T-cell (primary cell): ENCODE measurements around the gene EML6. TPM values are rescaled to one million over a fixed set of nuclear protein-coding genes. Genes with fewer than 3 reads are reported as not detected.

Source experiments
- ATAC-seq, 4 experiments: fragments of 200-7000 bp in 3 of 4; fragments of 150-1000 bp in 1 of 4; cut with Tn5 transposase; replicated peaks in 1 of 4; 1 replicate in 3 of 4; 2 replicates in 1 of 4; pipeline ENCODE4 v1.10.0; 2021; ENCODE audit warnings: moderate library complexity in 3 of 4, mild to moderate bottlenecking in 2 of 4, moderate number of reproducible peaks in 1 of 4
- CTCF ChIA-PET, 2 donors: fragments of 300-600 bp; sonication (Branson Sonifier 250); formaldehyde crosslinking; loops; one replicate each; lab custom pipeline; 2022; ENCODE audit warnings: antibody characterized with exemption in 2 of 2; lab: Charles Lee
- POLR2A ChIA-PET, 2 donors: fragments of 300-600 bp; sonication (Branson Sonifier 250); formaldehyde crosslinking; loops; one replicate each; lab custom pipeline; 2022; ENCODE audit warnings: antibody characterized with exemption in 2 of 2; lab: Charles Lee
- DNase-seq, 35 experiments: peaks; one replicate each; pipeline versions ENCODE4 v3.0.0 to v3.0.0-alpha.2; 2013 to 2023
- H3K27ac ChIP-seq: one replicate; pipeline ENCODE4 v1.5.1; 2013; ENCODE audit warnings: low read length
- H3K27me3 ChIP-seq, 2 experiments: replicated peaks in 1 of 2; 1 replicate in 1 of 2; 2 replicates in 1 of 2; pipeline versions ENCODE4 v1.6.1 to v1.7.0; 2013; ENCODE audit warnings: low read length in 1 of 2, mixed read lengths in 1 of 2; ENCODE audit not compliant: control insufficient read depth in 2 of 2, insufficient read depth in 2 of 2; ENCODE audit errors: extremely low read depth in 1 of 2
- H3K36me3 ChIP-seq, 2 donors: 1 replicate in 1 of 2; 2 replicates in 1 of 2; pipeline versions ENCODE4 v1.6.1 to v1.7.0; 2013; ENCODE audit warnings: low read length in 1 of 2; ENCODE audit not compliant: control insufficient read depth in 2 of 2, insufficient read depth in 1 of 2; ENCODE audit errors: extremely low read depth in 1 of 2
- H3K4me1 ChIP-seq, 2 experiments: 1 replicate in 1 of 2; 2 replicates in 1 of 2; pipeline versions ENCODE4 v1.6.1 to v1.7.0; 2013; ENCODE audit warnings: low read length in 2 of 2, mixed read lengths in 1 of 2; ENCODE audit not compliant: insufficient read depth in 2 of 2, control insufficient read depth in 1 of 2; ENCODE audit errors: extremely low read depth in 1 of 2
- H3K4me3 ChIP-seq, 2 donors: 1 replicate in 1 of 2; 2 replicates in 1 of 2; pipeline versions ENCODE4 v1.5.1 to v1.7.0; 2013; ENCODE audit warnings: mild to moderate bottlenecking in 2 of 2, low read length in 1 of 2, moderate library complexity in 1 of 2; ENCODE audit not compliant: control insufficient read depth in 1 of 2; ENCODE audit errors: extremely low read depth in 1 of 2
- H3K9me3 ChIP-seq: 2 replicates; pipeline ENCODE4 v1.7.0; 2013
- H3K27ac Mint-ChIP-seq, 2 donors: one replicate each; pipeline ENCODE4 v1.8.0; 2020 to 2021; ENCODE audit warnings: mild to moderate bottlenecking in 2 of 2, mixed read lengths in 2 of 2
- H3K27me3 Mint-ChIP-seq, 2 donors: one replicate each; pipeline ENCODE4 v1.8.0; 2021 to 2022; ENCODE audit warnings: mixed read lengths in 2 of 2
- H3K36me3 Mint-ChIP-seq: one replicate; pipeline ENCODE4 v1.8.0; 2021; ENCODE audit warnings: mixed read lengths
- H3K4me1 Mint-ChIP-seq, 3 donors: one replicate each; pipeline ENCODE4 v1.8.0; 2020 to 2022; ENCODE audit warnings: mixed read lengths in 3 of 3, mild to moderate bottlenecking in 1 of 3
- H3K4me3 Mint-ChIP-seq, 3 donors: one replicate each; pipeline ENCODE4 v1.8.0; 2020 to 2022; ENCODE audit warnings: mild to moderate bottlenecking in 3 of 3, mixed read lengths in 3 of 3, moderate library complexity in 3 of 3
- H3K9me3 Mint-ChIP-seq, 3 donors: one replicate each; pipeline ENCODE4 v1.8.0; 2020 to 2022; ENCODE audit warnings: mixed read lengths in 3 of 3
- WGBS: methylation state at CpG from one replicate; pipeline ENCODE4 v1.1.5; 2013; ENCODE audit warnings: missing lambda C conversion rate; ENCODE audit not compliant: insufficient coverage; 5-methylcytosine and 5-hydroxymethylcytosine counted together
- total RNA-seq, 35 experiments: library from RNA in 6 of 35; stranded (reverse) in 6 of 35; fragments of 120-200 nt in 1 of 35; gene quantifications; one replicate each; pipeline versions ENCODE4 v1.2.1 to v1.2.4 and lab custom pipeline; 2013 to 2026

The EML6 gene
- total RNA-seq, 5 donors from 2014 or later (not counting 1 experiment from before 2014, with no cell fraction given): 1.3 to 2.6 (median 1.8) TPM

GRCh38 chr2:54935389-54935788, 211.9 kb downstream of the EML6 start:
- H3K36me3 ChIP-seq: no peaks in the 10 kb centered on the region
- WGBS: no CpG with 5 or more reads among the region's 4 CpGs
- no peaks in the 10 kb centered on the region for H3K36me3 Mint-ChIP-seq
- H3K9me3 Mint-ChIP-seq: peaks cover 2 to 7% (median 6%) of the 10 kb centered on the region in 3 donors
- DNase-seq (no peak), ATAC-seq (no peak)
- peaks cover 0 to 5% of the 10 kb centered on the region in 2 experiments for H3K27me3 ChIP-seq
- H3K4me1 Mint-ChIP-seq: no peaks in the 10 kb centered on the region
- H3K27me3 Mint-ChIP-seq: no peaks in the 10 kb centered on the region
- ChIA-PET CTCF (no interaction called here), POLR2A (no interaction called here)
- H3K27ac ChIP-seq: no peak overlapping the region
- no peaks in the 10 kb centered on the region for H3K4me1 ChIP-seq
- H3K27ac Mint-ChIP-seq: no peak overlapping the region
- H3K4me3 Mint-ChIP-seq: no peak overlapping the region
- no peaks in the 10 kb centered on the region for H3K9me3 ChIP-seq
- H3K4me3 ChIP-seq: no peak overlapping the region

GRCh38 chr2:54936766-54937165, 213.3 kb downstream of the EML6 start:
- H3K9me3 ChIP-seq: no peaks in the 10 kb centered on the region
- no peaks in the 10 kb centered on the region for H3K36me3 ChIP-seq
- Mint-ChIP-seq H3K9me3 (peaks cover 2 to 7% (median 6%) of the 10 kb centered on the region in 3 donors), H3K4me1 (peaks cover 0 to 2% (median 0%) of the 10 kb centered on the region in 3 donors), H3K27me3 (no peaks in the 10 kb centered on the region), H3K27ac (no peak overlapping the region), H3K36me3 (no peaks in the 10 kb centered on the region), H3K4me3 (no peak overlapping the region)
- no CpG with 5 or more reads among the region's 8 CpGs for WGBS
- H3K4me3 ChIP-seq: no peak overlapping the region
- H3K27ac ChIP-seq: no peak overlapping the region
- ATAC-seq (no peak), DNase-seq (no peak)
- ChIA-PET CTCF (no interaction called here), POLR2A (interaction anchor here in 1 of 2 donors (0.6 kb wide), 1 partner anchor 85 kb away, joined by 8 read pairs; no protein-coding TSS in a partner anchor)
- H3K4me1 ChIP-seq: peaks cover 0 to 4% of the 10 kb centered on the region in 2 experiments
- H3K27me3 ChIP-seq: peaks cover 0 to 3% of the 10 kb centered on the region in 2 experiments

GRCh38 chr2:54939446-54940118, 216.1 kb downstream of the EML6 start:
- Histone ChIP-seq H3K4me1 (peaks cover 2 to 18% of the 10 kb centered on the region in 2 experiments), H3K27me3 (no peaks in the 10 kb centered on the region), H3K27ac (no peak overlapping the region), H3K4me3 (no peak overlapping the region), H3K9me3 (no peaks in the 10 kb centered on the region), H3K36me3 (no peaks in the 10 kb centered on the region)
- no peaks in the 10 kb centered on the region for H3K36me3 Mint-ChIP-seq
- WGBS: 88% methylated on average over 3 of the region's 7 CpGs
- peaks cover 2 to 7% (median 6%) of the 10 kb centered on the region in 3 donors for H3K9me3 Mint-ChIP-seq
- ATAC-seq (no peak), DNase-seq (no peak)
- H3K4me1 Mint-ChIP-seq: peaks cover 0 to 2% (median 0%) of the 10 kb centered on the region in 3 donors
- POLR2A ChIA-PET: no interaction called here
- H3K4me3 Mint-ChIP-seq: no peak overlapping the region
- H3K27ac Mint-ChIP-seq: no peak overlapping the region
- H3K27me3 Mint-ChIP-seq: no peaks in the 10 kb centered on the region
- CTCF ChIA-PET: no interaction called here

GRCh38 chr2:54940723-54941122, 217.3 kb downstream of the EML6 start:
- ATAC-seq (no peak), DNase-seq (no peak)
- no CpG with 5 or more reads among the region's 3 CpGs for WGBS
- ChIA-PET CTCF (no interaction called here), POLR2A (no interaction called here)
- Mint-ChIP-seq H3K9me3 (peaks cover 2 to 7% (median 6%) of the 10 kb centered on the region in 3 donors), H3K27me3 (no peaks in the 10 kb centered on the region), H3K4me3 (no peak overlapping the region), H3K4me1 (peaks cover 1 to 6% (median 5%) of the 10 kb centered on the region in 3 donors), H3K36me3 (no peaks in the 10 kb centered on the region), H3K27ac (no peak overlapping the region)
- no peaks in the 10 kb centered on the region for H3K27me3 ChIP-seq
- no peak overlapping the region for H3K4me3 ChIP-seq
- no peak overlapping the region for H3K27ac ChIP-seq
- no peaks in the 10 kb centered on the region for H3K9me3 ChIP-seq
- H3K36me3 ChIP-seq: no peaks in the 10 kb centered on the region
- peaks cover 2 to 22% of the 10 kb centered on the region in 2 experiments for H3K4me1 ChIP-seq

GRCh38 chr2:54941248-54941984, 218.0 kb downstream of the EML6 start:
- Histone ChIP-seq H3K27me3 (no peaks in the 10 kb centered on the region), H3K4me3 (no peak overlapping the region), H3K36me3 (no peaks in the 10 kb centered on the region), H3K27ac (no peak overlapping the region), H3K9me3 (no peaks in the 10 kb centered on the region), H3K4me1 (peaks cover 2 to 28% of the 10 kb centered on the region in 2 experiments)
- 99% methylated on average over 10 of the region's 15 CpGs for WGBS
- Mint-ChIP-seq H3K27me3 (peaks cover 0 to 2% of the 10 kb centered on the region in 2 donors), H3K9me3 (peaks cover 2 to 7% (median 6%) of the 10 kb centered on the region in 3 donors), H3K27ac (no peak overlapping the region), H3K36me3 (no peaks in the 10 kb centered on the region), H3K4me3 (no peak overlapping the region), H3K4me1 (peaks cover 1 to 12% (median 10%) of the 10 kb centered on the region in 3 donors)
- CTCF ChIA-PET: no interaction called here
- POLR2A ChIA-PET: no interaction called here
- DNase-seq: no peak
- ATAC-seq: no peak

GRCh38 chr2:54942373-54942772, 218.9 kb downstream of the EML6 start:
- Histone ChIP-seq H3K27ac (peak overlapping the region; percentile 63), H3K9me3 (no peaks in the 10 kb centered on the region), H3K4me1 (peaks cover 2 to 28% of the 10 kb centered on the region in 2 experiments), H3K4me3 (no peak overlapping the region), H3K36me3 (no peaks in the 10 kb centered on the region), H3K27me3 (no peaks in the 10 kb centered on the region)
- peak in 29 of 35 experiments; percentile 5 to 68 (median 31) for DNase-seq
- peaks cover 0 to 2% of the 10 kb centered on the region in 2 donors for H3K27me3 Mint-ChIP-seq
- peaks cover 2 to 7% (median 6%) of the 10 kb centered on the region in 3 donors for H3K9me3 Mint-ChIP-seq
- no peak overlapping the region for H3K27ac Mint-ChIP-seq
- WGBS: 0% methylated on average over 2 of the region's 5 CpGs
- ATAC-seq: peak; percentile 77 to 92 (median 84)
- CTCF ChIA-PET: interaction anchor here in 1 of 2 donors (0.8 kb wide), 1 partner anchor 19 kb away, joined by 3 read pairs; no protein-coding TSS in a partner anchor
- H3K36me3 Mint-ChIP-seq: no peaks in the 10 kb centered on the region
- H3K4me3 Mint-ChIP-seq: no peak overlapping the region
- H3K4me1 Mint-ChIP-seq: peaks cover 1 to 12% (median 10%) of the 10 kb centered on the region in 3 donors
- POLR2A ChIA-PET: interaction anchor here in 1 of 2 donors (0.6 kb wide), 1 partner anchor 10 kb away, joined by 3 read pairs; no protein-coding TSS in a partner anchor
